H1 (cell line): ENCODE measurements around the gene EYA2. TPM values are rescaled to one million over a fixed set of nuclear protein-coding genes. Genes with fewer than 3 reads are reported as not detected.

ENCODE experiments used
- CTCF ChIA-PET: fragments of 300-600 bp; sonication (Branson Sonifier 250); formaldehyde crosslinking; loops from one replicate; lab custom pipeline; 2021; ENCODE audit not compliant: partially characterized antibody; lab: Charles Lee
- POLR2A ChIA-PET: fragments of 300-600 bp; sonication (Branson Sonifier 250); formaldehyde crosslinking; loops from one replicate; lab custom pipeline; 2021; ENCODE audit warnings: inconsistent platforms; ENCODE audit not compliant: partially characterized antibody; lab: Charles Lee
- DNase-seq, 2 experiments: peaks; one replicate each; pipeline versions ENCODE4 v3.0.0 to v3.0.0-alpha.2; 2010 to 2022; ENCODE audit warnings: low spot score in 2 of 2, low read depth in 1 of 2, mixed read lengths in 1 of 2
- FAIRE-seq: peaks from 2 replicates; lab custom pipeline; 2011; peaks lifted over from hg19 to GRCh38; lab: Jason Lieb, UNC
- H2AFZ ChIP-seq: 2 replicates; pipeline ENCODE4 v1.8.1; 2012; ENCODE audit warnings: low read length, inconsistent platforms
- H2AK5ac ChIP-seq: 2 replicates; pipeline ENCODE4 v1.6.1; 2013; ENCODE audit warnings: low read depth, low read length
- H2BK120ac ChIP-seq: replicated peaks from 2 replicates; pipeline ENCODE3; 2013; ENCODE audit warnings: low read depth, low read length, inconsistent platforms
- H2BK12ac ChIP-seq: 2 replicates; pipeline ENCODE4 v1.6.1; 2013; ENCODE audit warnings: low read depth, low read length
- H2BK15ac ChIP-seq: 2 replicates; pipeline ENCODE4 v1.6.1; 2013; ENCODE audit warnings: low read length
- H2BK20ac ChIP-seq: 2 replicates; pipeline ENCODE4 v1.6.1; 2013; ENCODE audit warnings: low read length
- H2BK5ac ChIP-seq: 2 replicates; pipeline ENCODE4 v1.6.1; 2013; ENCODE audit warnings: low read depth, low read length
- H3K14ac ChIP-seq: 2 replicates; pipeline ENCODE4 v1.6.1; 2013; ENCODE audit warnings: inconsistent platforms; ENCODE audit not compliant: insufficient read length
- H3K18ac ChIP-seq: 2 replicates; pipeline ENCODE4 v1.6.1; 2013; ENCODE audit warnings: low read length; ENCODE audit errors: extremely low read depth
- H3K23ac ChIP-seq: 2 replicates; pipeline ENCODE4 v1.6.1; 2013; ENCODE audit warnings: inconsistent platforms; ENCODE audit not compliant: insufficient read length
- H3K23me2 ChIP-seq: 2 replicates; pipeline ENCODE4 v1.6.1; 2013; ENCODE audit warnings: low read depth, low read length
- H3K27ac ChIP-seq: 2 replicates; pipeline ENCODE4 v1.6.1; 2011; ENCODE audit warnings: low read depth, low read length, inconsistent platforms
- H3K27me3 ChIP-seq, 4 experiments: replicated peaks in 1 of 4; 1 replicate in 1 of 4; 2 replicates in 3 of 4; pipeline versions ENCODE4 v1.6.1 to v1.8.1; 2011 to 2013; ENCODE audit warnings: low read length in 3 of 4, mild to moderate bottlenecking in 3 of 4, inconsistent platforms in 2 of 4, mixed read lengths in 2 of 4, moderate library complexity in 1 of 4; ENCODE audit not compliant: control insufficient read depth in 3 of 4, insufficient read depth in 3 of 4; ENCODE audit errors: extremely low read depth in 1 of 4
- H3K36me3 ChIP-seq, 4 experiments: 2 replicates each; pipeline versions ENCODE4 v1.6.1 to v1.8.1; 2011 to 2013; ENCODE audit warnings: mild to moderate bottlenecking in 4 of 4, low read length in 3 of 4, moderate library complexity in 2 of 4, control low read depth in 1 of 4, inconsistent platforms in 1 of 4; ENCODE audit not compliant: insufficient read depth in 4 of 4, control insufficient read depth in 2 of 4
- H3K4ac ChIP-seq: replicated peaks from 2 replicates; pipeline ENCODE3; 2013; ENCODE audit warnings: low read length, low read depth, mixed read lengths, inconsistent platforms; ENCODE audit not compliant: insufficient read length
- H3K4me1 ChIP-seq, 4 experiments: replicated peaks in 1 of 4; 1 replicate in 1 of 4; 2 replicates in 3 of 4; pipeline versions ENCODE4 v1.6.1 to v1.8.1; 2011 to 2013; ENCODE audit warnings: low read length in 3 of 4, inconsistent platforms in 2 of 4, mixed read lengths in 1 of 4; ENCODE audit not compliant: insufficient read depth in 4 of 4, control insufficient read depth in 3 of 4
- H3K4me2 ChIP-seq, 2 experiments: 2 replicates each; pipeline versions ENCODE4 v1.6.1 to v1.8.1; 2011 to 2013; ENCODE audit warnings: low read depth in 2 of 2, low read length in 2 of 2, control low read depth in 1 of 2, inconsistent platforms in 1 of 2, mild to moderate bottlenecking in 1 of 2; ENCODE audit not compliant: insufficient read depth in 1 of 2
- H3K4me3 ChIP-seq, 4 experiments: fragments of 200-600, 300-600 bp in 1 of 4; sonication (generic), shearing (Covaris generic), sonication (Bioruptor Twin) in 1 of 4; 2 replicates each; pipeline versions ENCODE4 v1.5.1 to v1.8.1; 2011 to 2016; ENCODE audit warnings: low read length in 4 of 4, low read depth in 3 of 4, control low read depth in 2 of 4, inconsistent platforms in 2 of 4, mild to moderate bottlenecking in 2 of 4, mixed read lengths in 1 of 4, moderate library complexity in 1 of 4; ENCODE audit not compliant: insufficient read depth in 2 of 4; ENCODE audit errors: extremely low read depth in 1 of 4
- H3K56ac ChIP-seq: replicated peaks from 2 replicates; pipeline ENCODE3; 2013; ENCODE audit warnings: low read depth, mild to moderate bottlenecking, mixed read lengths, low read length, inconsistent platforms; ENCODE audit not compliant: insufficient read length
- H3K79me1 ChIP-seq: 2 replicates; pipeline ENCODE4 v1.6.1; 2013; ENCODE audit warnings: low read depth, low read length, control low read depth
- H3K79me2 ChIP-seq, 2 experiments: 2 replicates each; pipeline versions ENCODE4 v1.6.1 to v1.8.1; 2012 to 2013; ENCODE audit warnings: low read length in 2 of 2, mild to moderate bottlenecking in 2 of 2, inconsistent platforms in 1 of 2; ENCODE audit not compliant: insufficient read depth in 2 of 2, control insufficient read depth in 1 of 2
- H3K9ac ChIP-seq, 4 experiments: replicated peaks in 1 of 4; 1 replicate in 1 of 4; 2 replicates in 3 of 4; pipeline versions ENCODE4 v1.6.1 to v1.8.1; 2011 to 2013; ENCODE audit warnings: low read depth in 3 of 4, low read length in 3 of 4, control low read depth in 2 of 4, mild to moderate bottlenecking in 2 of 4, moderate library complexity in 2 of 4, inconsistent platforms in 1 of 4; ENCODE audit errors: extremely low read depth in 1 of 4
- H3K9me3 ChIP-seq, 2 experiments: 2 replicates each; pipeline versions ENCODE4 v1.6.1 to v1.8.1; 2012 to 2013; ENCODE audit warnings: mild to moderate bottlenecking in 2 of 2, moderate library complexity in 2 of 2, control low read depth in 1 of 2, inconsistent platforms in 1 of 2, low read depth in 1 of 2, low read length in 1 of 2, mixed read lengths in 1 of 2; ENCODE audit not compliant: insufficient read depth in 2 of 2
- H4K20me1 ChIP-seq, 2 experiments: replicated peaks in 1 of 2; 2 replicates each; pipeline versions ENCODE3 to v1.8.1; 2011 to 2013; ENCODE audit warnings: inconsistent platforms in 2 of 2, low read length in 2 of 2, mild to moderate bottlenecking in 1 of 2; ENCODE audit not compliant: insufficient read depth in 2 of 2, control insufficient read depth in 1 of 2
- H4K5ac ChIP-seq: 2 replicates; pipeline ENCODE4 v1.6.1; 2013; ENCODE audit warnings: low read length, low read depth, mixed read lengths, inconsistent platforms; ENCODE audit not compliant: insufficient read length
- H4K8ac ChIP-seq: 2 replicates; pipeline ENCODE4 v1.8.0; 2013; ENCODE audit warnings: mild to moderate bottlenecking, moderate library complexity, low read length, inconsistent platforms; ENCODE audit not compliant: insufficient read depth; ENCODE audit errors: extremely low read depth
- H4K91ac ChIP-seq: replicated peaks from 2 replicates; pipeline ENCODE3; 2013; ENCODE audit warnings: low read length, mixed read lengths, inconsistent platforms; ENCODE audit not compliant: insufficient read length
- ASH2L ChIP-seq: fragments of 200-600, 300-600 bp; sonication (generic); IDR thresholded peaks from one replicate; pipeline ENCODE4 v1.7.1; 2017; ENCODE audit warnings: low read length
- CBX8 ChIP-seq: fragments of 300-800, 300-1000 bp; sonication (generic); IDR thresholded peaks from 2 replicates; pipeline ENCODE4 v1.7.1; 2016; ENCODE audit warnings: low read depth, low read length, borderline replicate concordance
- CHD1 ChIP-seq: IDR thresholded peaks from 2 replicates; pipeline ENCODE4 v1.6.1; 2012; ENCODE audit warnings: low read depth, low read length, improper control_type of control experiment
- EGR1 ChIP-seq: IDR thresholded peaks from 2 replicates; pipeline ENCODE4 v1.6.1; 2011; ENCODE audit warnings: low read depth, low read length, borderline replicate concordance
- JUN ChIP-seq: IDR thresholded peaks from 2 replicates; pipeline ENCODE4 v1.6.1; 2011; ENCODE audit warnings: low read depth, mild to moderate bottlenecking, improper control_type of control experiment, low read length
- RAD21 ChIP-seq, 2 experiments: IDR thresholded peaks in 1 of 2; conservative IDR thresholded peaks in 1 of 2; 2 replicates each; pipeline ENCODE4 v1.6.1; 2011; ENCODE audit warnings: low read depth in 2 of 2, low read length in 2 of 2, improper control_type of control experiment in 1 of 2, inconsistent platforms in 1 of 2, mild to moderate bottlenecking in 1 of 2, moderate library complexity in 1 of 2
- TAF7 ChIP-seq: optimal IDR thresholded peaks from 2 replicates; pipeline ENCODE3; 2011; ENCODE audit warnings: low read depth, mild to moderate bottlenecking, inconsistent platforms, low read length, moderate library complexity, borderline replicate concordance
- TCF12 ChIP-seq: IDR thresholded peaks from 2 replicates; pipeline ENCODE4 v1.6.1; 2011; ENCODE audit warnings: low read depth, mild to moderate bottlenecking, low read length
- WGBS, 2 experiments: shearing (Covaris generic) in 1 of 2; methylation state at CpG; one replicate each; pipeline versions ENCODE4 v1.1.6 to v1.1.7; 2013 to 2015; ENCODE audit warnings: low lambda C conversion rate in 2 of 2, mixed read lengths in 2 of 2, inconsistent platforms in 1 of 2, low coverage in 1 of 2, missing lambda C conversion rate in 1 of 2; ENCODE audit not compliant: insufficient replicate concordance in 2 of 2, insufficient coverage in 1 of 2, insufficient read length in 1 of 2; ENCODE audit errors: extremely low coverage in 1 of 2, missing lambda C conversion rate in 1 of 2; 5-methylcytosine and 5-hydroxymethylcytosine counted together
- polyA plus RNA-seq, 7 experiments: library from polyadenylated mRNA; depleted of rRNA in 3 of 7; stranded (reverse) in 5 of 7; unstranded in 2 of 7; fragments of >200 nt in 5 of 7; fragments of 200-250 nt in 2 of 7; gene quantifications; 1 replicate in 5 of 7; 2 replicates in 1 of 7; 4 replicates in 1 of 7; pipeline versions ENCODE4 v1.2.1 to v1.2.3, GENCODE V29; 2011 to 2013; ENCODE audit warnings: missing spikeins in 2 of 7, mixed read lengths in 2 of 7
- total RNA-seq: library from RNA; stranded (reverse); fragmentation: NEBNext Ultra II Directional; extraction: Animal tissue kit (Norgen Biotek cat#: 25700); gene quantifications from 2 replicates; pipeline ENCODE4 v1.2.1, GENCODE V29; 2021

The EYA2 gene
- total and polyA plus RNA-seq, 2 of the 8 experiments (the other 6 are each of a cell fraction or from before 2014, with no cell fraction given), result 1.6 to 1.7 TPM

- H2BK15ac ChIP-seq, result no peak overlapping the region
- peaks cover 0 to 10% of the 10 kb centered on the region in 2 experiments; a peak in 1 of 4 replicates for H3K9me3 ChIP-seq
- H2BK12ac ChIP-seq, result no peak overlapping the region
- H3K14ac ChIP-seq, result no peak overlapping the region
- no peak overlapping the region for H2BK20ac ChIP-seq
- no peak overlapping the region for H3K18ac ChIP-seq
- H3K4me2 ChIP-seq, result no peak overlapping the region
- POLR2A ChIA-PET, result no interaction called here
- H2AFZ ChIP-seq, result no peak overlapping the region
- H3K23ac ChIP-seq, result no peak overlapping the region
- no peak overlapping the region for H4K5ac ChIP-seq
- H3K9ac ChIP-seq, result no peak overlapping the region
- no peak overlapping the region for H3K56ac ChIP-seq
- no peak overlapping the region for H2AK5ac ChIP-seq
- H3K23me2 ChIP-seq, result no peaks in the 10 kb centered on the region
- H3K4me1 ChIP-seq, result no peaks in the 10 kb centered on the region
- 67% methylated on average over 3 of the region's 3 CpGs; no CpG with 5 or more reads in 1 of the 2 experiments for WGBS, 2 experiments
- no peaks in the 10 kb centered on the region for H3K79me1 ChIP-seq
- H3K36me3 ChIP-seq, result no peaks in the 10 kb centered on the region
- no peak overlapping the region for H3K4me3 ChIP-seq
- DNase-seq (no peak), FAIRE-seq (no peak)
- H3K27ac ChIP-seq, result no peak overlapping the region
- CTCF ChIA-PET, result no interaction called here
- no peak overlapping the region for H4K91ac ChIP-seq
- no peak overlapping the region for H3K4ac ChIP-seq
- no peaks in the 10 kb centered on the region for H4K20me1 ChIP-seq
- H3K79me2 ChIP-seq, result no peaks in the 10 kb centered on the region
- no peak overlapping the region for H4K8ac ChIP-seq
- no peaks in the 10 kb centered on the region for H3K27me3 ChIP-seq
- no peak overlapping the region for H2BK120ac ChIP-seq
- H2BK5ac ChIP-seq, result no peak overlapping the region
- no peak for TF ChIP-seq TAF7
- TF ChIP-seq EGR1, result no peak
- no peak for TF ChIP-seq CHD1
- TF ChIP-seq CBX8, result no peak
- no peak for TF ChIP-seq ASH2L
- no peak for TF ChIP-seq JUN
- no peak for TF ChIP-seq RAD21 (IDR thresholded peaks at IDR 0.05 in 1 of 2, conservative IDR thresholded peaks at IDR 0.05 in 1 of 2; ENCODE audit: low read depth in 2 of 2, low read length in 2 of 2)
- no peak for TF ChIP-seq TCF12
Measured at GRCh38 chr20:47027456-47027855, 132.8 kb downstream of the EYA2 start.
